ENCODE measurements around the gene SNAP25. TPM values are rescaled to one million over a fixed set of nuclear protein-coding genes. Genes with fewer than 3 reads are reported as not detected.

The SNAP25 gene
- total and polyA plus RNA-seq, 2 donors (not counting 1 experiment from before 2014, with no cell fraction given), result 0.27 TPM; not detected in 1

- Histone ChIP-seq H3K36me3 (replicated peaks in 1 of 2; ENCODE audit: control extremely low read depth in 1 of 2, control insufficient read depth in 1 of 2, extremely low read depth in 1 of 2, insufficient read depth in 2 of 2, low read length in 1 of 2) (no peaks in the 10 kb centered on the region), H3K9ac (ENCODE audit: low read length) (no peak overlapping the region), H3K79me2 (ENCODE audit: control insufficient read depth, insufficient read depth, low read length) (no peaks in the 10 kb centered on the region), H3K4me2 (replicated peaks; ENCODE audit: low read depth, low read length, poor library complexity, severe bottlenecking) (no peak overlapping the region), H4K20me1 (ENCODE audit: control insufficient read depth, insufficient read depth, low read length, poor library complexity, severe bottlenecking) (no peaks in the 10 kb centered on the region), H3K4me3 (ENCODE audit: control extremely low read depth in 1 of 5, extremely low read depth in 1 of 5, insufficient read depth in 1 of 5, low read depth in 2 of 5, low read length in 4 of 5) (no peak overlapping the region), H3K27ac (ENCODE audit: low read length in 2 of 2) (no peak overlapping the region), H2AFZ (ENCODE audit: insufficient read depth, low read depth, low read length, poor library complexity, severe bottlenecking) (no peak overlapping the region), H3K9me3 (ENCODE audit: control extremely low read depth in 1 of 3, control insufficient read depth in 2 of 3, insufficient read depth in 1 of 3, low read length in 2 of 3) (no peaks in the 10 kb centered on the region), H3K27me3 (replicated peaks in 1 of 4; ENCODE audit: control extremely low read depth in 1 of 4, control insufficient read depth in 3 of 4, insufficient read depth in 4 of 4, low read length in 3 of 4) (no peaks in the 10 kb centered on the region), H3K4me1 (ENCODE audit: control insufficient read depth in 2 of 2, insufficient read depth in 2 of 2, low read length in 2 of 2) (no peaks in the 10 kb centered on the region)
- ATAC-seq (ENCODE audit: low read depth) (no peak), DNase-seq (no peak)
- Mint-ChIP-seq H3K27me3 (peaks cover 8% of the 10 kb centered on the region), H3K27ac (no peak overlapping the region), H3K4me3 (no peak overlapping the region), H3K9me3 (ENCODE audit: insufficient read depth) (no peaks in the 10 kb centered on the region), H3K4me1 (no peaks in the 10 kb centered on the region)
- ChIA-PET POLR2A (no interaction called here), CTCF (no interaction called here)
- intact Hi-C loops (cut with micrococcal nuclease), result no loop called here
- WGBS (ENCODE audit: insufficient coverage), result no CpG with 5 or more reads among the region's 1 CpG
- TF ChIP-seq EZH2 (IDR thresholded peaks at IDR 0.05; ENCODE audit: borderline replicate concordance, insufficient read depth, low read depth, low read length, poor library complexity, severe bottlenecking), result no peak
- no peak for TF ChIP-seq CTCF (IDR thresholded peaks at IDR 0.05)
Measured at GRCh38 chr20:10255846-10256245, 37.2 kb downstream of the SNAP25 start.

GRCh38 chr20:10259166-10259565 is 40.5 kb downstream of the SNAP25 start:
- Histone ChIP-seq H3K36me3 (replicated peaks in 1 of 2; ENCODE audit: control extremely low read depth in 1 of 2, control insufficient read depth in 1 of 2, extremely low read depth in 1 of 2, insufficient read depth in 2 of 2, low read length in 1 of 2) (no peaks in the 10 kb centered on the region), H3K27me3 (replicated peaks in 1 of 4; ENCODE audit: control extremely low read depth in 1 of 4, control insufficient read depth in 3 of 4, insufficient read depth in 4 of 4, low read length in 3 of 4) (no peaks in the 10 kb centered on the region), H3K4me2 (replicated peaks; ENCODE audit: low read depth, low read length, poor library complexity, severe bottlenecking) (no peak overlapping the region), H3K79me2 (ENCODE audit: control insufficient read depth, insufficient read depth, low read length) (no peaks in the 10 kb centered on the region), H4K20me1 (ENCODE audit: control insufficient read depth, insufficient read depth, low read length, poor library complexity, severe bottlenecking) (no peaks in the 10 kb centered on the region), H3K9ac (ENCODE audit: low read length) (no peak overlapping the region), H3K4me1 (ENCODE audit: control insufficient read depth in 2 of 2, insufficient read depth in 2 of 2, low read length in 2 of 2) (no peaks in the 10 kb centered on the region), H3K9me3 (ENCODE audit: control extremely low read depth in 1 of 3, control insufficient read depth in 2 of 3, insufficient read depth in 1 of 3, low read length in 2 of 3) (no peaks in the 10 kb centered on the region), H3K4me3 (ENCODE audit: control extremely low read depth in 1 of 5, extremely low read depth in 1 of 5, insufficient read depth in 1 of 5, low read depth in 2 of 5, low read length in 4 of 5) (no peak overlapping the region), H3K27ac (ENCODE audit: low read length in 2 of 2) (no peak overlapping the region), H2AFZ (ENCODE audit: insufficient read depth, low read depth, low read length, poor library complexity, severe bottlenecking) (no peak overlapping the region)
- Mint-ChIP-seq H3K27ac (no peak overlapping the region), H3K4me1 (no peaks in the 10 kb centered on the region), H3K4me3 (no peak overlapping the region), H3K27me3 (peaks cover 8% of the 10 kb centered on the region), H3K9me3 (ENCODE audit: insufficient read depth) (no peaks in the 10 kb centered on the region)
- TF ChIP-seq EZH2 (IDR thresholded peaks at IDR 0.05; ENCODE audit: borderline replicate concordance, insufficient read depth, low read depth, low read length, poor library complexity, severe bottlenecking) (no peak), CTCF (IDR thresholded peaks at IDR 0.05) (no peak)
- intact Hi-C loops (cut with micrococcal nuclease), result no loop called here
- DNase-seq, result no peak
- no peak for ATAC-seq (ENCODE audit: low read depth)
- CTCF ChIA-PET, result no interaction called here
- POLR2A ChIA-PET, result no interaction called here

All from B cell (primary cell).